Activated CD4-positive, alpha-beta T cell treated with anti-CD3 and anti-CD28 coated beads, Interleukin-10, Interleukin-2, amounts not matched to agents 100 ng/mL and 50 ng/mL, durations not matched to agents 16 hours and 8 hours (primary cell): Measurements from ENCODE around the gene RGS9.
"Not testable (repeated sequence)": the region's sequence is repeated elsewhere in the genome, so short reads cannot be mapped to it uniquely, and the experiment has no call there.

Experiments used
- DNase-seq: peaks from one replicate; pipeline ENCODE4 v3.0.0-alpha.2; 2020

Gene RGS9

DNA sequence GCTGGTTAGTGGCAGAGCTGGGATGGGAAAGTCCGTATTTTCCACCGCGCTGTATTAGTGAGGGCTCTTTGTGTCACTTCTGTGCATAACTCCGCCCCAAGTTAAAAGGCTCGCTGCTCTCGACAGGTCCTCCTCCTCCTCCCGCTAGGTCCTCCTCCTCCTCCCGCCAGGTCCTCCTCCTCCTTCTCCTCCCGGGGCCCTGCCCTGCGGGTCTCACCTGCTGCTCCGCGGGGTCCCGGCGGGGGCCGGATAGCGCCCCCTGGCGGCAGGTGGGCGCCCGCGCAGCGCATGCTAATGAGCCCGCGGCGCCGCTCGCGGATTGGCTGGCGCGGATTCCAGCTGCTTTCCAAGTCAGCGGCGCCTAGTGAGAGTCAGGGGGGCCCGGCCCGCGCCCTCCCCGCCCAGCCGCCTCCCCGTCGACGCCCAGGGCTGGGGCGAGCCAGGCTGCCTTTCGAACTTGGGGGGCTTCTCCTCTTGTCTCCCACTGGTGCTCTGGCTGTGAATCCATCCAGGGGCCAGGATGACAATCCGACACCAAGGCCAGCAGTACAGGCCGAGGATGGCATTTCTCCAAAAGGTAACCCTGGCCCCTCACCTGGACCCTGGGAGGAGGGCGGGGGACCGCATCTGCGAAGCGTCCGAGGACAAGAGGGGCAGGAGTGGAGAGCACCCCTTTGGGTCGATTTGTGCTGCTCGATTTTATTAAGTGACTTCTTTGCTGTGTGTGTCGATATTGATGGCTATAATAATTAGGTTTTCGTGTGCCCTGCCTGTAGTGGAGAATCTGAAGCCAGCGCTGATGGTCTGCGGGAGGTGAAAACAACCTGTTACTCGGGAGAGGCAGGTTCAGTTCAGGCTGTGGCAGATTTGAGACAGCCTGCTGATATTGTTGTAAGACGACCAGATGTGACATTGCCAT is at the start of gene RGS9:
Gene RGS9, plus strand, starts transcription at position 350 of the 919 bp plus-strand sequence. Its CDS starts 171 bp downstream, at position 521.
- DNase-seq = peak; percentile 88

DNA sequence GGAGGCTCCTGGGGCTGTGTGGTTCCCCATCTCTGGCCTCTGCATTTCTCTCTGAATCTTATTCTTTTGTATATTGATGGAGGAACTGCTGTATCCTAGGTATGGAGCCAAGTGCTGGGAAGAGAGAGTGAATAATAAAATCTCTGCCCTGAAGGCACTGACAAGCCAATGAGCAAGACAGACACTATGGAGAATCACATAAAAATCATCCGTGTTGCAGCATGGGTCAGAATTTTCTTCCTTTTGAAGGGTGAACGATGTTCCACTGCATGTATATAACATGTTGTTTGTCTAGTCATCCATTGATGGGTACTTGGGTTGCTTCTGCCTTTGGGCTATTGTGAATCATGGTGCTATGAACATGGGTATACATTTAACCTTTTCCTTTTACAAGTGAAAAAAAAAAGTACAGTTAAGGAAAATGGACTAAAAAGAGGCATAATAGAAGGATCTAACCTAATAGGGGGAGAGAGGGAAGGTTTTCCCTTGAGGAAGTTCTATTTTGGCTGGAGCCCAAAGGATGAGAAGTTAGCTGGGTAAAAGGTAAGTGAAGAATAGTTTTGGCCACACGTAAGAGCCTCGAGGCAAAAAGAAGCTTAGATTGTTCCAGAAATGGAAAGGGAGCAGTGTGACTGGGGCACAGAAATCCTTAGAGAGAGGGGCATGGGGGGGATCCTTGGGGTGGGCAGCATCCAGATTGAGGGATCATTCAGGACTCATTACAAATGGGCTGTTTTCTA is 48.4 kb upstream of the RGS9 start:
- DNase-seq = no peak

DNA sequence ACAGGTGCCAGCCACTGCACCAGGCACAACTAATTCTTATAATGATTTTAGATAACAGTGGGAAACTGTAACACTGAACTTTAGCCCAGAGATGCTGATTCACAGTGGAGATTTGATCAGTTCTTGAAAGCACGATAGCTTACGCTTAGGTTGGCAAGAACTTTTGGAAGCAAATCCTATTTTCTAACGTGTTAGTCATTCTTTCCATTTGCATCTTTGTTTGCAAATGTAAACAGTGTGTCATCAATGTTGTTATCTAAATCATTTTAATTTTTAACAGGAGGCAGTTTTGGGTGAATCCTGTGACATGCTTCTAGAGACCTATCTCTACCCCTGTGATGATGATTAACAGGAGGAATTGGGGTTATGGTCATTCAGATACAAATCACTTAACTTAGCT is 44.9 kb upstream of the RGS9 start:
- DNase-seq = no peak

GRCh38 chr17:65092721-65093356 is 44.3 kb upstream of the RGS9 start:
- not testable (repeated sequence) for DNase-seq

DNA sequence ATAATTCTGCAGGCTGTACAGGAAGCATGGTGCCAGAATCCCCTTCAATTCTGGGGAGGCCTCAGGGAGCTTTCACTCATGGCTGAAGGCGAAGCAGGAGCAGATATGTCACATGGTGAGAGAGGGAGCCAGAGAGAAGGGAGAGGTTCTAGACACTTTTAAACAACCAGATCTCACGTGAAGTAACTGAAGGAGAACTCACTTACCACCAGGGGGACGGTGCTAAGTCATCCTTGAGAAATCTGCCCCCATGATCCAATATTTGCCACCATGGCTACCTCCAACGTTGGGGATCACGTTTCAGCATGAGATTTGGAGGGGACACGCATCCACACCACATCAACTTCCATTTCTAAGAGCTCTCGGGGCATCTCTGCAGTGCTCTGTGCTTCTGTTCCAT is 43.2 kb upstream of the RGS9 start:
- DNase-seq = no peak

- no peak for DNase-seq
Measured at GRCh38 chr17:65095465-65095864, 41.7 kb upstream of the RGS9 start.

- not testable (repeated sequence) for DNase-seq
Measured at GRCh38 chr17:65096382-65096781, 40.8 kb upstream of the RGS9 start.

DNA sequence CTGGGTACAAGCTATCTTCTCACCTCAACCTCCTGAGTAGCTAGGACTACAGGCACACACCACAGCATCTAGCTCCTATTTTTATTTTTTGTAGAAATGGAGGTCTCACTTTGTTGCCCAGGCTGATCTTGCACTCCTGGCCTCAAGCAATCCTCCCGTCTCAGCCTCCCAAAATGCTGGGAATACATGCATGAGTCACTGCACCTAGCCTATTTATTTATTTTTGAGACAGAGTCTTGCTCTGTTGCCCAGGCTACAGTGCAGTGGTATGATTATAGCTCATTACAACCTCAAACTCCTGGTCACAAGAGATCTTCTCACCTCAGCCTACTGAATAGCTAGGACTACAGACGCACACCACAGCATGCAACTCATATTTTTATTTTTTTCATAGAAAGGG is 40.1 kb upstream of the RGS9 start:
- no peak for DNase-seq

GRCh38 chr17:65099475-65099874 is 37.7 kb upstream of the RGS9 start:
- DNase-seq = no peak

GRCh38 chr17:65099941-65100315 is 37.2 kb upstream of the RGS9 start:
- peak; percentile 91 for DNase-seq

DNA sequence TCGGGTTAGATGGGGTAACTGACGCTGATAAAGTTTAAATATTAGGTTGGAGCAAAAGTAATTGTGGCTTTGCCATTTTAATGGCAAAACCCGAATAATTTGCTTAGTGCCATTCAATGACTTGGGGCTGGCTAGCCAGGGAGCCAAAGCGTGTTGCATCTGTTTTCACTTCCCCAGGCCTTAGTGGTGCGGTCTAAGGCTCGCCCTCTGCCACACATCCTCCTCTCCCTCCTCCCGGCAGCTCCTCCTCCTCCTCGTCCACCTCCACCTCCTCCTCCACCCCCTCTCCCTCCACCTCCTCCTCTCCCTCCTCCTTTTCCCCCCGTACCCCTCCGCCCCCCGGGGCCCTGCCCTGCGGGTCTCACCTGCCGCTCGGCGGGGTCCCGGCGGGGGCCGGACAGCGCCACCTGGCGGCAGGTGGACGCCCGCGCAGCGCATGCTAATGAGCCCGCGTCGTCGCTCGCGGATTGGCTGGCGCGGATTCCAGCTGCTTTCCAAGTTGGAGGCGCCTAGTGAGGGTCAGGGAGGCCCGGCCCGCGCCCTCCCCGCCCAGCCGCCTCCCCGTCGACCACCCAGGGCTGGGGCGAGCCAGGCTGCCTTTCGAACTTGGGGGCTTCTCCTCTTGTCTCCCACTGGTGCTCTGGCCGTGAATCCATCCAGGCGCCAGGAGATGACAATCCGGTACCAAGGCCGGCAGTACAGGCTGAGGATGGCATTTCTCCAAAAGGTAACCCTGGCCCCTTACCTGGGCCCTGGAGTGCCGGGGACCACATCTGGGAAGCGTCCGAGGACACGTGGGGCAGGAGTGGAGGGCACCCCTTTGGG is 36.6 kb upstream of the RGS9 start:
- DNase-seq = peak; percentile 86

GRCh38 chr17:65101371-65101770 is 35.8 kb upstream of the RGS9 start:
- DNase-seq = no peak

DNA sequence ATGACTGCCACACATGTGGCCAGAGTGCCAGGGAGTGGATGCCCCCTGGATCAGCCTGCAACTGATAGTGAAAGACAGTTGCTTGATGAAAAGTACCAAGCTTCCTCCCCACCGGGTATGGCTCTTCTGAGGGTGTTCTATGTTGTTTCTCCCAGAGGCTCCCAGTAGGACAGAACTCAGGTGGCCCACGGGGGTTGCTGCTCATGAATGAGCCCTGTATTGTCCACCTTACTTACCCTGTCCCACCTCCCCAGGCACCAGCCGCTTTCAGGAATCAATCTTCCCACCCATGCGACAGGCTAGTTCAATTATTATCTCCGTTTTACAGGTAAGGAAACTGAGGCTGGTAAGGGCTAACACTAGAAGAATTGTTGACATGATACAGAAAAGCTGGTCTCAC is 34.9 kb upstream of the RGS9 start:
- no peak for DNase-seq

GRCh38 chr17:65102788-65103187 is 34.4 kb upstream of the RGS9 start:
- DNase-seq = no peak

DNA sequence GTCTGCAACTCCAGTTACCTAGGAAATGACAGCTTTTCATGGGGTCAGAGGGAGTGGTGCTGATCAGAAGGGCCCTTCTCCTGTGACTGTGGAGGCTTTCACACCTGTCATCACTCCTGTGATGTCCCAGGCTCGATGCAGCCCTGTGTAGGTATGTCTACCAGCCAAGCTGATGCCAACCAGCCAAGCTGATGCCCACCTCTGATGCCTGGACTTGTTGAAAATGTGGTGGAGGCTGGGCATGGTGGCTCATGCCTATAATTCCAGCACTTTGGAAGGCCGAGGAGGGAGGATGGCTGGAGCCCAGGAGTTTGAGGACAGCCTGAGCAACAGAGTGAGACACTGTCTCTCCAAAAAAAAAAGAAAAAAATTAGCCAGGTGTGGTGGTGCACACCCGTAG is 33.7 kb upstream of the RGS9 start:
- no peak for DNase-seq

DNA sequence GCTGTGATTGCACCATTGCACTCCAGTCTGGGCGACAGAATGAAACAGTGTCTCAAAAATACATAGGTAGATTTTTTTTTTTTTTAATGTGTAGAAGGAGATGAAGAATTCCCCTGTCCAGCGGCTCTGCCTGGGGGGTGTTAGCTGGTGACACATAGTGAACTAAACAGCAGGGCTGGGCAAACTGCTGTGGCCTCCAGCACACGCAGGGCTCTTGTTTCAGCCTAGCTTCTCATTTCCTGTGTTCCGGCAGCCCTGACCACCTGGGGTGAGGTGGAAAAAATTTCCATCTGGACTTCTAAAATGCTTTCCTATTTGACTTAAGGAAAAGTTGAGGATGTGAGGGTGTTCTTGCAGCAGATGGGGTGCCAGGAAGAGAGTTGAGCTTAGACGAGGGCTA is 33.3 kb upstream of the RGS9 start:
- no peak for DNase-seq

GRCh38 chr17:65104541-65104940 is 32.6 kb upstream of the RGS9 start:
- no peak for DNase-seq

DNA sequence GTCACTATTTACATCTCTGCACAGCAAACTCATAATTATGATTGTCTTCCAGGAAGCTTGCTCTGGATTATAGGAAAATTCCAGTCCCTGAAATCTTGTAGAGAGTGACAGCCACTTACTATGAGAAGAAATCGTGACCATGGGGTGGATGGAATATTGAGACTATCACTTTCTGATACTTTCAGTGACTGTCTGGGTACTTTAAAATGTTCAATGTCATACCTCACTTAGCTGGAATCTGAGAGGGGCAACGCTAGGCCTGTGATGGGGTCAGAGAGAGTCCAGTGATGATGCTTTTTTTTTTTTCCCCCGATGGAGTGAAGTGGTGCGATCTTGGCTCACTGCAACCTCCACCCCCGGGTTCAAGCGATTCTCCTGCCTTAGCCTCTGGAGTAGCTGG is 32.2 kb upstream of the RGS9 start:
- no peak for DNase-seq

GRCh38 chr17:65108152-65108551 is 29.0 kb upstream of the RGS9 start:
- DNase-seq = no peak

GRCh38 chr17:65109543-65109942 is 27.6 kb upstream of the RGS9 start:
- no peak for DNase-seq

DNA sequence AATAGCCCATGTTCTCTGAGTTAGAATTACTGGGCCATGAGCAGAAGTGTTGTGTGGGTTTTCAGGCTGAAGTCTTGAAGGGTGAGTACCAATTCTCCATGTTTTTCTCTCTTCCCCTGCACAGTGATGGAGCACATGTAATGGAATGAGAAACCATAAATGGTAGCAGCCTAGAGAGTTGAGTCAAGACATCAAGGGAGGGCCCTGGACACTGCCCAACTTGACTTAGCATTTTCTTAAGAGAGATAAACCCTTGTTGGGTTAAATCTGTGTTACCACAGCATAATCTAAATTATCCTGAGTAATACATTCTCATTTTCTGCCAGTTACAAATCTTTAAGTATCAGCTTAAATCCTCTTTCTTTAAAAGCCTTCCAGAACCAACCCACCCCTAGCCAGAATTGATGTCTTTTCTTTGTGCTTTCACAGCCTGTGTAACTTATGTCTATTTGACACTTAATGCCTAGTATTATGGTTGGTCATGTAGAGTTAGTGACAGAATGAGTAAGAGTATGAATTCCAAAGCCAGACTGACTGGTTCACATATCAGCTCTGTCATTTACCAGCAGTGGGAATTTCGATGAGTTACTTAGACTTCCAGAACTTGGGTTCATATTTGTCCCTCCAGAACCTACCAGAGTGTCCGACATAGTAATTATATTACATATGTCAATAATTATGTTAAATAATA is 27.0 kb upstream of the RGS9 start:
- no peak for DNase-seq

- no peak for DNase-seq
Measured at GRCh38 chr17:65115839-65116238, 21.3 kb upstream of the RGS9 start.
